ENCODE measurements around the gene AFF3. TPM values are rescaled to one million over a fixed set of nuclear protein-coding genes. Genes with fewer than 3 reads are reported as not detected.
A peak's percentile ranks its signal among the peaks of the same experiment; 100 is the strongest.

Gene AFF3
- total and polyA plus RNA-seq, 8 donors = 16.4 to 42.0 (median 21.4) TPM

DNA sequence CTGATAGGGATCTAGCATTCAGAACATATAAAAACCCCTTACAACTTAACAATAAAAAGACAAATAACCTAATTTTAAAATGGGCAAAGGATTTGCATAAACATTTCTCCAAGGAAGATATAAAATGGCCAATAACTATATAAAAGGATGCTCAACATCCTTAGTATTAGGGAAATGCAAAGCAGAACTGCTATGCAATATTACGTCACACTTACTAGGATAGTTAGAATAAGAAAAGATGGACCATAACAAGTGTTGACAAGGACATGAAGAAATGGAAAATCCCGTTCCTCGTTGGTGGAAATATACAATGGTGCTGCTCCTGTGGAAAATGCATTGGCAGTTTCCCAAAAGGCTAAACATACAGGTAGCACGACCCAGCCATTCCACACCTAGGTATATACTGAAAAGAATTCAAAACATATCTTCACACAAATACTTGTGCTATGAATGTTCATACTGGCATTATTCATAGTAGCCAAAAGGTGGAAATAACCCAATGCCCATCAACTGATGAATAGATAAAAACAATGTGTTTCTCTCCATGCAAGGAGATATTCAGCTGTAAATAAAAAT lies 604.4 kb downstream of the AFF3 start:
- H3K27ac ChIP-seq = no peak overlapping the region
- TF ChIP-seq, protein P1, sequence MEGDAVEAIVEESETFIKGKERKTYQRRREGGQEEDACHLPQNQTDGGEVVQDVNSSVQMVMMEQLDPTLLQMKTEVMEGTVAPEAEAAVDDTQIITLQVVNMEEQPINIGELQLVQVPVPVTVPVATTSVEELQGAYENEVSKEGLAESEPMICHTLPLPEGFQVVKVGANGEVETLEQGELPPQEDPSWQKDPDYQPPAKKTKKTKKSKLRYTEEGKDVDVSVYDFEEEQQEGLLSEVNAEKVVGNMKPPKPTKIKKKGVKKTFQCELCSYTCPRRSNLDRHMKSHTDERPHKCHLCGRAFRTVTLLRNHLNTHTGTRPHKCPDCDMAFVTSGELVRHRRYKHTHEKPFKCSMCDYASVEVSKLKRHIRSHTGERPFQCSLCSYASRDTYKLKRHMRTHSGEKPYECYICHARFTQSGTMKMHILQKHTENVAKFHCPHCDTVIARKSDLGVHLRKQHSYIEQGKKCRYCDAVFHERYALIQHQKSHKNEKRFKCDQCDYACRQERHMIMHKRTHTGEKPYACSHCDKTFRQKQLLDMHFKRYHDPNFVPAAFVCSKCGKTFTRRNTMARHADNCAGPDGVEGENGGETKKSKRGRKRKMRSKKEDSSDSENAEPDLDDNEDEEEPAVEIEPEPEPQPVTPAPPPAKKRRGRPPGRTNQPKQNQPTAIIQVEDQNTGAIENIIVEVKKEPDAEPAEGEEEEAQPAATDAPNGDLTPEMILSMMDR (IDR thresholded peaks at IDR 0.05) = no peak
- no peak overlapping the region for H3K4me3 ChIP-seq
- peaks cover 0 to 2% of the 10 kb centered on the region in 2 donors for H3K9me3 ChIP-seq
- ATAC-seq (no peak), DNase-seq (no peak)
- no peaks in the 10 kb centered on the region for H3K27me3 ChIP-seq
- intact Hi-C loops (cut with DNase I) = no loop called here
- no peaks in the 10 kb centered on the region for H3K36me3 ChIP-seq
- no peaks in the 10 kb centered on the region for H3K4me1 ChIP-seq

DNA sequence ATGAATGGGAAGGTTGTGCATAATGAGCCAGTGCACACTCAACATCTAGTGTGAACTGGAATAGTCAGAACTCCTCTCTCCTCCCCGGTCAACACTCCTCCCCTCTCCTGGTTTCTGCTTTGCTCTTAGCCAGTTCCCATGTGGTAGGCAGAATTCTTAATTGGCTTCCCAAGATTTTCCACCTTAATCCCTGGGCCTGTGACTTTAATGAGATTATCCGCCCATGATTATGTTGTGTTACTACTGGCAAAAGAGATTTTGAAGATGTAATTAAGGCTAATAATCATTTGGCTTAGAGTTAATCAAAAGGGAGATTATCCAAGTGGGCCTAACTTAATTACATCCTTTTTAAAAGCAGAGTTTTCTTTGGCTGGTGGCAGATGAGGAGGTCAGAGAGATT lies 618.3 kb downstream of the AFF3 start:
- Histone ChIP-seq H3K4me3 (no peak overlapping the region), H3K36me3 (no peaks in the 10 kb centered on the region), H3K9me3 (no peaks in the 10 kb centered on the region), H3K4me1 (no peaks in the 10 kb centered on the region), H3K27ac (no peak overlapping the region), H3K27me3 (no peaks in the 10 kb centered on the region)
- no peak for ATAC-seq
- intact Hi-C loops (cut with DNase I) = no loop called here
- TF ChIP-seq, protein P1 (IDR thresholded peaks at IDR 0.05) = no peak
- no peak for DNase-seq

DNA sequence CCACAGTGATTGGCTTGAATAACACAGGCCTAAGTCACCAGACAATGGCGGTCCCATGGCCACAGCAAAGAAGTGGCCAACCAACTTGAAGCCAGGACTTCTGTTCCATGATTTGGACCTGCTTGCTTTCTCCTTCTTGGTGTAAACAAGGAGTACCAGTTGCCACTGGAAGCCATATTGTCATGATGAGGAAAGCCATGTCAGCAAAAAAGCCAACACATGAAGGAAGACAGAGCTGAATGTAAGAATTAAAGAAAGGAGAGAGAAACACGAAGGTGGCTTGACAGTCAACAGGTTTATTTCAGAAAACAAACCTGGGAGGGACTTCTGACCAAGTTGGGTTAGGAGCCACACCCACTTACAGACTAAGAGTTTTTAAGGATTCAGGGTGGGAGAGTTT lies 620.2 kb downstream of the AFF3 start:
- Histone ChIP-seq H3K4me1 (no peaks in the 10 kb centered on the region), H3K27ac (no peak overlapping the region), H3K36me3 (no peaks in the 10 kb centered on the region), H3K9me3 (no peaks in the 10 kb centered on the region), H3K27me3 (no peaks in the 10 kb centered on the region), H3K4me3 (no peak overlapping the region)
- ATAC-seq (no peak), DNase-seq (no peak)
- intact Hi-C loops (cut with DNase I) = no loop called here
- TF ChIP-seq, protein P1 (IDR thresholded peaks at IDR 0.05) = no peak

DNA sequence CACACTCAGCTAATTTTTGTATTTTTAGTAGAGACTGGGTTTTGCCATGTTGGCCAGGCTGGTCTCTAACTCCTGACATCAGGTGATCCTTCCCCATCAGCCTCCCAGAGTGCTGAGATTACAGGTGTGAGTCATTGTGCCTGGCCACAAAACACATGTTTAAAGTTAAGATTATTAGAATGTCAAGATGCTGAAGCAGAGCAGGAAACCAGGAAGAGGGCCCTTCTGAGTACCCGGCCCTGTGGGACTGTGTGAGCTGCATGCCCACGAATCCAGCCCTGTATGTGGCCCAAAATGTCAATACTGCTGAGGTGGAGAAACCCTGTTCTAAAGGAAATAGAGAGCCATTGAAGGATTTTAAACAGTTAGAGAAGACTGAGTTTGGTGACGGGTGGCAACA lies 621.6 kb downstream of the AFF3 start:
- H3K4me3 ChIP-seq = no peak overlapping the region
- no peaks in the 10 kb centered on the region for H3K4me1 ChIP-seq
- H3K9me3 ChIP-seq = no peaks in the 10 kb centered on the region
- DNase-seq = peak in 1 of 4 donors; percentile 39
- TF ChIP-seq, protein P1 (IDR thresholded peaks at IDR 0.05) = no peak
- no peaks in the 10 kb centered on the region for H3K36me3 ChIP-seq
- H3K27me3 ChIP-seq = no peaks in the 10 kb centered on the region
- peak; percentile 78 for ATAC-seq
- intact Hi-C loops (cut with DNase I) = no loop called here
- no peak overlapping the region for H3K27ac ChIP-seq

DNA sequence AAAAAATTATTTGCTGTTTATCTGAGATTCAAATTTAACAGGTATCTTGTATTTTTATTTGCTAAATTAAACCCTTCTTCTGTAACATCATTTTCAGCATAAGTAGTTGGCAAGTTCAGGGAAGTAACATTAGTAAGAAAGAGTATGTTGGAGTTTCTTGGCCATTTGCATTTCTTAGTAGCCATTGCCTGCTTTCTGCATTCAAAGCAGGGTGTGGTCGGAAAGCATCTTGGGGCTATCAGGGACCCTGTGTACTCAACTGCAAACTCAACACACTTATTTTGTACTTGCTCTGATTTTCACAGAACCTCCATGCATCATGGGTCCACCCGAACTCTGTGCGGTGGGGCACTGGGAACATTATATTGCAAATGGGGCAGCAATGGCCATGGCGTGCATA lies 622.2 kb downstream of the AFF3 start:
- ATAC-seq = no peak
- intact Hi-C loops (cut with DNase I) = no loop called here
- no peak for DNase-seq
- TF ChIP-seq, protein P1 (IDR thresholded peaks at IDR 0.05) = no peak
- no peaks in the 10 kb centered on the region for H3K36me3 ChIP-seq
- H3K4me3 ChIP-seq = no peak overlapping the region
- no peaks in the 10 kb centered on the region for H3K27me3 ChIP-seq
- H3K9me3 ChIP-seq = no peaks in the 10 kb centered on the region
- peaks cover 0 to 4% of the 10 kb centered on the region in 2 donors for H3K4me1 ChIP-seq
- no peak overlapping the region for H3K27ac ChIP-seq

All from left lung (tissue), 10 donors.